HCT116 (cell line): ENCODE data around the gene BRAP. TPM values are rescaled to one million over a fixed set of nuclear protein-coding genes. Genes with fewer than 3 reads are reported as not detected.

Experiments used
- ATAC-seq: fragments of 200-7000 bp; cut with Tn5 transposase; 2 replicates; pipeline ENCODE4 v1.9.1; 2020; ENCODE audit warnings: mild to moderate bottlenecking, moderate library complexity
- BruUV-seq: library from RNA; stranded (reverse); fragments of 400-500 nt; replicated peaks from 2 replicates; lab custom pipeline; 2021; lab: Mats Ljungman, UMichigan
- CTCF ChIA-PET: fragments of 300-600 bp; sonication (Branson Sonifier 250); formaldehyde crosslinking; loops from one replicate; lab custom pipeline; 2021; ENCODE audit warnings: antibody characterized with exemption; lab: Charles Lee
- POLR2A ChIA-PET: fragments of 300-600, 350-600 bp; sonication (Branson Sonifier 250); formaldehyde crosslinking; loops from one replicate; lab custom pipeline; 2021; ENCODE audit warnings: antibody characterized with exemption; lab: Charles Lee
- RAD21 ChIA-PET, 2 experiments: fragments of 300-600 bp; sonication (Branson Sonifier 250); formaldehyde crosslinking; loops; one replicate each; lab custom pipeline; 2023; ENCODE audit warnings: low total read pairs in 2 of 2; ENCODE audit not compliant: uncharacterized antibody in 2 of 2, unreplicated experiment in 2 of 2, low non-redundant PET in 1 of 2; lab: Charles Lee
- DNase-seq: peaks from one replicate; pipeline ENCODE4 v3.0.0-alpha.2; 2010; ENCODE audit warnings: low read depth, low spot score
- H2AFZ ChIP-seq: fragments of 200-600 bp; shearing (Covaris generic), sonication (generic); 2 replicates; pipeline ENCODE4 v1.6.1; 2017; ENCODE audit warnings: low read depth, mixed run types, mixed read lengths, antibody characterized with exemption, low read length; ENCODE audit not compliant: poor library complexity, severe bottlenecking
- H3K27ac ChIP-seq: 2 replicates; pipeline ENCODE4 v1.5.1; 2012; ENCODE audit warnings: low read depth, low read length
- H3K27me3 ChIP-seq: fragments of 200-600 bp; sonication (generic); 2 replicates; pipeline ENCODE4 v1.6.1; 2016; ENCODE audit warnings: mixed run types, low read length, mixed read lengths; ENCODE audit not compliant: insufficient read depth
- H3K36me3 ChIP-seq, 2 experiments: fragments of 200-500 bp in 1 of 2; fragments of 200-600 bp in 1 of 2; sonication (Bioruptor generic) in 1 of 2; sonication (generic) in 1 of 2; 2 replicates each; pipeline versions ENCODE4 v1.5.1 to v1.6.1; 2014 to 2016; ENCODE audit warnings: low read length in 2 of 2, inconsistent platforms in 1 of 2, mixed read lengths in 1 of 2, mixed run types in 1 of 2; ENCODE audit not compliant: insufficient read depth in 2 of 2, control insufficient read depth in 1 of 2
- H3K4me1 ChIP-seq, 2 experiments: fragments of 200-600 bp in 1 of 2; sonication (generic) in 1 of 2; 2 replicates each; pipeline versions ENCODE4 v1.5.1 to v1.6.1; 2012 to 2017; ENCODE audit warnings: low read length in 2 of 2, inconsistent platforms in 1 of 2, mild to moderate bottlenecking in 1 of 2, mixed read lengths in 1 of 2, mixed run types in 1 of 2, moderate library complexity in 1 of 2; ENCODE audit not compliant: insufficient read depth in 2 of 2, control insufficient read depth in 1 of 2
- H3K4me2 ChIP-seq: fragments of 200-600 bp; sonication (generic); 2 replicates; pipeline ENCODE4 v1.6.1; 2017; ENCODE audit warnings: mixed run types, low read length, mixed read lengths
- H3K4me3 ChIP-seq, 2 experiments: fragments of 200-600 bp in 1 of 2; sonication (generic) in 1 of 2; replicated peaks in 1 of 2; 2 replicates each; pipeline ENCODE4 v1.5.1; 2011 to 2016; ENCODE audit warnings: low read length in 2 of 2, control low read depth in 1 of 2, low read depth in 1 of 2, mild to moderate bottlenecking in 1 of 2, mixed read lengths in 1 of 2, mixed run types in 1 of 2
- H3K79me2 ChIP-seq: fragments of 200-600 bp; sonication (generic); 2 replicates; pipeline ENCODE4 v1.6.1; 2017; ENCODE audit warnings: mild to moderate bottlenecking, mixed run types, low read length, moderate library complexity, mixed read lengths; ENCODE audit not compliant: insufficient read depth
- H3K9ac ChIP-seq: fragments of 200-600 bp; sonication (generic); 2 replicates; pipeline ENCODE4 v1.6.1; 2016; ENCODE audit warnings: low read length, mixed read lengths
- H3K9me2 ChIP-seq: fragments of 200-600 bp; sonication (generic), shearing (Covaris generic); 2 replicates; pipeline ENCODE4 v1.6.1; 2017; ENCODE audit warnings: mixed run types, mild to moderate bottlenecking, moderate library complexity; ENCODE audit not compliant: insufficient read depth
- H3K9me3 ChIP-seq, 2 experiments: fragments of 200-500 bp in 1 of 2; fragments of 200-600 bp in 1 of 2; sonication (Bioruptor generic) in 1 of 2; sonication (generic) in 1 of 2; 2 replicates each; pipeline ENCODE4 v1.6.1; 2014 to 2017; ENCODE audit warnings: low read length in 2 of 2, mixed read lengths in 2 of 2, inconsistent platforms in 1 of 2, low read depth in 1 of 2, mild to moderate bottlenecking in 1 of 2, mixed run types in 1 of 2, moderate library complexity in 1 of 2; ENCODE audit not compliant: control insufficient read depth in 1 of 2, insufficient read depth in 1 of 2
- H4K20me1 ChIP-seq: fragments of 200-600 bp; sonication (generic), shearing (Covaris generic); 2 replicates; pipeline ENCODE4 v1.6.1; 2017; ENCODE audit warnings: mixed run types, mild to moderate bottlenecking, moderate library complexity; ENCODE audit not compliant: insufficient read depth
- CBX3 ChIP-seq: IDR thresholded peaks from 2 replicates; pipeline ENCODE4 v1.6.1; 2012; ENCODE audit warnings: low read depth
- ELF1 ChIP-seq: IDR thresholded peaks from 2 replicates; pipeline ENCODE4 v1.6.1; 2012; ENCODE audit warnings: low read depth, borderline replicate concordance
- EZH2 ChIP-seq: fragments of 200-600 bp; sonication (generic); IDR thresholded peaks from 2 replicates; pipeline ENCODE4 v1.6.1; 2017; ENCODE audit warnings: antibody characterized with exemption, mixed run types
- MAX ChIP-seq: IDR thresholded peaks from 2 replicates; pipeline ENCODE4 v1.6.1; 2012
- POLR2A ChIP-seq: IDR thresholded peaks from 2 replicates; pipeline ENCODE4 v1.7.0; 2011; ENCODE audit warnings: borderline replicate concordance; ENCODE audit not compliant: insufficient read depth, insufficient read length; ENCODE audit errors: extremely low read depth
- POLR2AphosphoS5 ChIP-seq: IDR thresholded peaks from 2 replicates; pipeline ENCODE4 v1.6.1; 2011; ENCODE audit warnings: mild to moderate bottlenecking, low read depth, low read length, moderate library complexity
- REST ChIP-seq: IDR thresholded peaks from 2 replicates; pipeline ENCODE4 v1.6.1; 2012; ENCODE audit warnings: low read depth
- SIN3A ChIP-seq: IDR thresholded peaks from 2 replicates; pipeline ENCODE4 v1.6.1; 2012; ENCODE audit warnings: low read depth
- SP1 ChIP-seq: IDR thresholded peaks from 2 replicates; pipeline ENCODE4 v1.6.1; 2012; ENCODE audit warnings: low read depth
- TCF7L2 ChIP-seq: IDR thresholded peaks from 2 replicates; pipeline ENCODE4 v1.7.0; 2011; ENCODE audit warnings: borderline replicate concordance, inconsistent platforms; ENCODE audit not compliant: insufficient read depth, insufficient read length; ENCODE audit errors: extremely low read depth
- ZNF274 ChIP-seq: fragments of 200-500 bp; sonication (Bioruptor generic); IDR thresholded peaks from 2 replicates; pipeline ENCODE4 v1.6.1; 2014; ENCODE audit warnings: mild to moderate bottlenecking, low read depth, low read length, inconsistent platforms
- intact Hi-C: fragments of 100-400 bp; cut with micrococcal nuclease; formaldehyde crosslinking; loops from 2 replicates; pipeline ENCODE4 v1.10.0; 2022
- total RNA-seq: library from RNA; stranded (reverse); gene quantifications from one replicate; pipeline ENCODE4 v1.2.1, GENCODE V29; 2021; ENCODE audit not compliant: unreplicated experiment

The BRAP gene
- total RNA-seq, 1 experiment from 2014 or later = 16.7 TPM

- no peak for TF ChIP-seq CBX3
- no peak for TF ChIP-seq ELF1
- no peak for TF ChIP-seq MAX
- Histone ChIP-seq H3K27ac (no peak overlapping the region), H3K9me2 (no peaks in the 10 kb centered on the region), H3K4me1 (no peaks in the 10 kb centered on the region; a peak in 1 of 4 replicates), H3K4me3 (no peak overlapping the region), H3K9ac (no peak overlapping the region), H4K20me1 (no peaks in the 10 kb centered on the region), H2AFZ (no peak overlapping the region), H3K4me2 (no peak overlapping the region), H3K9me3 (no peaks in the 10 kb centered on the region), H3K79me2 (no peaks in the 10 kb centered on the region), H3K36me3 (peaks cover 0 to 2% of the 10 kb centered on the region in 2 experiments; a peak in 1 of 4 replicates), H3K27me3 (no peaks in the 10 kb centered on the region)
- ChIA-PET POLR2A (no interaction called here), RAD21 (no interaction called here), CTCF (no interaction called here)
- intact Hi-C loops = no loop called here
- ATAC-seq (no peak), DNase-seq (no peak)
- no TSS peak for BruUV-seq
Observed at GRCh38 chr12:111638556-111638955, 47.2 kb downstream of the BRAP start.

- Histone ChIP-seq H3K4me3 (no peak overlapping the region), H2AFZ (no peak overlapping the region), H3K9ac (no peak overlapping the region), H3K9me3 (no peaks in the 10 kb centered on the region), H3K9me2 (no peaks in the 10 kb centered on the region), H3K27me3 (no peaks in the 10 kb centered on the region)
- ChIA-PET CTCF (no interaction called here), RAD21 (no interaction called here)
- TF ChIP-seq POLR2AphosphoS5 = no peak
- no peak for TF ChIP-seq EZH2
- TF ChIP-seq MAX = no peak
- TF ChIP-seq REST = no peak
- no peak for TF ChIP-seq CBX3
- TF ChIP-seq ZNF274 = no peak
- no peak for TF ChIP-seq POLR2A
- no peak for TF ChIP-seq ELF1
- TF ChIP-seq SP1 = no peak
- TF ChIP-seq TCF7L2 = no peak
- no peak for TF ChIP-seq SIN3A
- TF ChIP-seq, all 23 proteins: peak for 0
- DNase-seq (no peak), ATAC-seq (no peak)
- no peaks in the 10 kb centered on the region for H3K79me2 ChIP-seq
- no peak overlapping the region for H3K27ac ChIP-seq
- no peaks in the 10 kb centered on the region for H4K20me1 ChIP-seq
- POLR2A ChIA-PET = no interaction called here
- intact Hi-C loops = no loop called here
- H3K36me3 ChIP-seq = no peaks in the 10 kb centered on the region
- no peak overlapping the region for H3K4me2 ChIP-seq
- BruUV-seq = no TSS peak
- H3K4me1 ChIP-seq = no peaks in the 10 kb centered on the region; a peak in 1 of 4 replicates
Observed at GRCh38 chr12:111636209-111636945, 49.4 kb downstream of the BRAP start.
